ENCODE results near the gene ZNF592. TPM values are rescaled to one million over a fixed set of nuclear protein-coding genes. Genes with fewer than 3 reads are reported as not detected.

The ZNF592 gene
- total and polyA plus RNA-seq, 2 of the 13 experiments (the other 11 are each of a cell fraction or from before 2014, with no cell fraction given) = 8.2 to 9.8 TPM

- no peak for TF ChIP-seq NKX3-1 (CRISPR knock-in tag; IDR thresholded peaks at IDR 0.05)
Observed at GRCh38 chr15:84782346-84782745, 34.0 kb downstream of the ZNF592 start (continued).

GRCh38 chr15:84783493-84784251 lies 35.3 kb downstream of the ZNF592 start:
- Histone ChIP-seq H3K27me3 (ENCODE audit: control insufficient read depth in 1 of 2, insufficient read depth in 2 of 2, low read length in 2 of 2) (no peaks in the 10 kb centered on the region; a peak in 1 of 5 replicates), H3K4me1 (ENCODE audit: insufficient read depth, low read length) (peaks cover 8% of the 10 kb centered on the region), H3K27ac (ENCODE audit: extremely low read length, insufficient read depth, low read length) (no peak overlapping the region), H3K9me3 (ENCODE audit: low read length) (no peaks in the 10 kb centered on the region), H4K20me1 (ENCODE audit: insufficient read depth, low read length) (0 out of 2 replicates have a peak, but pooled peaks cover 3% of the 10 kb centered on the region), H2AFZ (ENCODE audit: low read length) (no peak overlapping the region), H3K79me2 (ENCODE audit: insufficient read depth, low read length) (peaks cover 29% of the 10 kb centered on the region), H3K4me3 (replicated peaks in 1 of 3; ENCODE audit: insufficient read depth in 1 of 3, low read depth in 2 of 3, low read length in 3 of 3) (no peak overlapping the region), H3K36me3 (replicated peaks in 1 of 2; ENCODE audit: control insufficient read depth in 1 of 2, insufficient read depth in 2 of 2, low read length in 2 of 2) (peaks cover 41 to 56% of the 10 kb centered on the region in 2 experiments), H3K4me2 (ENCODE audit: low read depth, low read length) (no peak overlapping the region), H3K9ac (ENCODE audit: insufficient read depth, low read depth, low read length) (no peak overlapping the region)
- no peak for TF ChIP-seq THAP9 (CRISPR knock-in tag; IDR thresholded peaks at IDR 0.05; ENCODE audit: borderline replicate concordance)
- TF ChIP-seq SETDB1 (CRISPR knock-in tag; IDR thresholded peaks at IDR 0.05; ENCODE audit: borderline replicate concordance) = no peak
- TF ChIP-seq SUZ12 (IDR thresholded peaks at IDR 0.05; ENCODE audit: low read depth, low read length) = no peak
- TF ChIP-seq ZNF446 (CRISPR knock-in tag; IDR thresholded peaks at IDR 0.05) = no peak
- no peak for TF ChIP-seq HMGXB4 (CRISPR knock-in tag; IDR thresholded peaks at IDR 0.05; ENCODE audit: borderline replicate concordance in 1 of 2, low read depth in 1 of 2)
- ChIA-PET POLR2A (no interaction called here), CTCF (ENCODE audit: low intra/inter-chr PET ratio, low total read pairs) (no interaction called here)
- FAIRE-seq (no peak), DNase-seq (ENCODE audit: low spot score) (no peak), ATAC-seq (peak; percentile 24)
- intact Hi-C loops (cut with micrococcal nuclease; ENCODE audit: unreplicated experiment) (no loop called here), in situ Hi-C loops (cut with HindIII; ENCODE audit: extremely low pct_ligation_motif_present, low pct_unique_long_range_greater_than_20kb) (no loop called here)
- BruUV-seq (replicated peaks) = no TSS peak
- WGBS (ENCODE audit: low lambda C conversion rate) = 100% methylated on average over 3 of the region's 12 CpGs
